Measurements from ENCODE around the gene UGT2B10.

DNA sequence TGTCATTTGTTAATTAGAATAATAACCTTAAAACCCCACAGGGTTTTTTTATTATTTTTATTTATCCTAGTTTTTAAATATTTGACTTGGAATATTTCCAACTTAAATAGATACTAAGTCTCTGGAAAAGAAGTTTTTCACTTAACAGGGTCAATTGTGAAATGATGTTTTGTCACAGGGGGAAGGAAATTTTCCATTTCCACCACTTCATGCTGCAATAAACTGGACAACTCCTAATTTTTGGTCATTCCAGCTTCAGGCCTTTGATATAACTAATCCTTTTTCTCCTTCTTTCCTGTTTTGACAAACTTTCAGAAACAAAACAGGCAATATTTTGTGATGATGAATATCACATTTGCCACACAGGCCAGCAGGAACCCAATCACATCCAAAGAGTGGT lies 45.3 kb downstream of the UGT2B10 start:
- TF ChIP-seq, protein P1, sequence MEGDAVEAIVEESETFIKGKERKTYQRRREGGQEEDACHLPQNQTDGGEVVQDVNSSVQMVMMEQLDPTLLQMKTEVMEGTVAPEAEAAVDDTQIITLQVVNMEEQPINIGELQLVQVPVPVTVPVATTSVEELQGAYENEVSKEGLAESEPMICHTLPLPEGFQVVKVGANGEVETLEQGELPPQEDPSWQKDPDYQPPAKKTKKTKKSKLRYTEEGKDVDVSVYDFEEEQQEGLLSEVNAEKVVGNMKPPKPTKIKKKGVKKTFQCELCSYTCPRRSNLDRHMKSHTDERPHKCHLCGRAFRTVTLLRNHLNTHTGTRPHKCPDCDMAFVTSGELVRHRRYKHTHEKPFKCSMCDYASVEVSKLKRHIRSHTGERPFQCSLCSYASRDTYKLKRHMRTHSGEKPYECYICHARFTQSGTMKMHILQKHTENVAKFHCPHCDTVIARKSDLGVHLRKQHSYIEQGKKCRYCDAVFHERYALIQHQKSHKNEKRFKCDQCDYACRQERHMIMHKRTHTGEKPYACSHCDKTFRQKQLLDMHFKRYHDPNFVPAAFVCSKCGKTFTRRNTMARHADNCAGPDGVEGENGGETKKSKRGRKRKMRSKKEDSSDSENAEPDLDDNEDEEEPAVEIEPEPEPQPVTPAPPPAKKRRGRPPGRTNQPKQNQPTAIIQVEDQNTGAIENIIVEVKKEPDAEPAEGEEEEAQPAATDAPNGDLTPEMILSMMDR (IDR thresholded peaks at IDR 0.05) = no peak
- no peak for TF ChIP-seq ZFX (IDR thresholded peaks at IDR 0.05; ENCODE audit: borderline replicate concordance)
